ENCODE results near the gene TKTL1. TPM values are rescaled to one million over a fixed set of nuclear protein-coding genes. Genes with fewer than 3 reads are reported as not detected.

TKTL1 gene
- total and polyA plus RNA-seq, 12 donors = 0.16 to 1.1 (median 0.53) TPM; not detected in 6

- 0 to 47% (median 26%) methylated on average over 10 to 23 of the region's 23 CpGs for WGBS, 4 donors
- peak in 6 of 7 donors; percentile 55 to 84 (median 70) for DNase-seq
- intact Hi-C loops (cut with DNase I) = no loop called here
Observed at GRCh38 chrX:154373340-154374306, 78.0 kb downstream of the TKTL1 start.

GRCh38 chrX:154374313-154375155 is 78.9 kb downstream of the TKTL1 start, which contains the start of gene FLNA:
TSS of gene FLNA (minus strand) at chrX:154374634. CDS start at chrX:154371245, 3,389 bp downstream.
- intact Hi-C loops (cut with DNase I) = no loop called here
- WGBS, 4 donors = 8 to 71% (median 23%) methylated on average over 4 to 87 of the region's 95 CpGs
- H3K27ac ChIP-seq = peak within 1 kb of the TSS in 2 of 5 donors; percentile 57 to 63
- no peaks in the 10 kb centered on the region for H3K4me1 ChIP-seq (replicated peaks in 1 of 2)
- no peaks in the 10 kb centered on the region for H3K27me3 ChIP-seq
- no peaks in the 10 kb centered on the region for H3K9me3 ChIP-seq (replicated peaks in 1 of 3)
- H3K4me3 ChIP-seq = peak within 1 kb of the TSS in 1 of 4 donors; percentile 30
- H3K36me3 ChIP-seq (replicated peaks in 1 of 2) = no peaks in the 10 kb centered on the region
- peak in 1 of 7 donors; percentile 44 for DNase-seq
- TF ChIP-seq CTCF (IDR thresholded peaks at IDR 0.05) (peak in 1 of 6 experiments; percentile 15), POLR2A (IDR thresholded peaks at IDR 0.05) (no peak)

More at GRCh38 chrX:154373340-154374306, 78.0 kb downstream of the TKTL1 start:
- Histone ChIP-seq H3K4me3 (peak overlapping the region in 1 of 4 donors; percentile 30), H3K27me3 (no peaks in the 10 kb centered on the region), H3K36me3 (replicated peaks in 1 of 2) (no peaks in the 10 kb centered on the region), H3K27ac (peak overlapping the region in 2 of 5 donors; percentile 63 to 66), H3K9me3 (replicated peaks in 1 of 3) (no peaks in the 10 kb centered on the region), H3K4me1 (replicated peaks in 1 of 2) (peaks cover 0 to 3% of the 10 kb centered on the region in 2 donors)
- TF ChIP-seq CTCF (IDR thresholded peaks at IDR 0.05) (peak; percentile 33 to 59 (median 50)), POLR2A (IDR thresholded peaks at IDR 0.05) (no peak)

- intact Hi-C loops (cut with DNase I) = no loop called here
- Histone ChIP-seq H3K27ac (peak overlapping the region in 2 of 5 donors; percentile 57 to 63), H3K4me3 (no peak overlapping the region), H3K27me3 (no peaks in the 10 kb centered on the region), H3K9me3 (replicated peaks in 1 of 3) (no peaks in the 10 kb centered on the region), H3K36me3 (replicated peaks in 1 of 2) (no peaks in the 10 kb centered on the region), H3K4me1 (replicated peaks in 1 of 2) (peaks cover 3% of the 10 kb centered on the region in 2 donors)
- no peak for TF ChIP-seq POLR2A (IDR thresholded peaks at IDR 0.05)
- TF ChIP-seq CTCF (IDR thresholded peaks at IDR 0.05) = no peak
- no peak for DNase-seq
- WGBS, 4 donors = 81 to 89% (median 85%) methylated on average over 9 to 10 of the region's 10 CpGs
Observed at GRCh38 chrX:154375156-154375504, 79.5 kb downstream of the TKTL1 start.

- no peak for DNase-seq
- TF ChIP-seq CTCF (IDR thresholded peaks at IDR 0.05) = no peak
- no peak for TF ChIP-seq POLR2A (IDR thresholded peaks at IDR 0.05)
- Histone ChIP-seq H3K27me3 (no peaks in the 10 kb centered on the region), H3K4me1 (replicated peaks in 1 of 2) (peaks cover 4 to 8% of the 10 kb centered on the region in 2 donors), H3K36me3 (replicated peaks in 1 of 2) (no peaks in the 10 kb centered on the region), H3K9me3 (replicated peaks in 1 of 3) (no peaks in the 10 kb centered on the region), H3K27ac (peak overlapping the region in 1 of 5 donors; percentile 98), H3K4me3 (no peak overlapping the region)
- 61 to 73% (median 72%) methylated on average over 3 of the region's 3 CpGs for WGBS, 4 donors
- intact Hi-C loops (cut with DNase I) = no loop called here
Observed at GRCh38 chrX:154376774-154377173, 81.2 kb downstream of the TKTL1 start.
